Neural crest cell (in vitro differentiated cells): ENCODE data around the gene CAGE1. TPM values are rescaled to one million over a fixed set of nuclear protein-coding genes. Genes with fewer than 3 reads are reported as not detected.

Experiments
- DNase-seq: peaks from one replicate; pipeline ENCODE4 v3.0.0; 2021; ENCODE audit warnings: low read depth, mixed read lengths, low spot score
- H3K27ac Mint-ChIP-seq: one replicate; pipeline ENCODE4 v1.8.0; 2021; ENCODE audit warnings: mild to moderate bottlenecking, mixed read lengths; ENCODE audit not compliant: unreplicated experiment
- H3K27me3 Mint-ChIP-seq: 2 replicates; pipeline ENCODE4 v1.8.0; 2021; ENCODE audit warnings: low read depth, mild to moderate bottlenecking, mixed read lengths
- H3K36me3 Mint-ChIP-seq: 2 replicates; pipeline ENCODE4 v1.8.0; 2021; ENCODE audit warnings: low read depth, mild to moderate bottlenecking, mixed read lengths
- H3K4me1 Mint-ChIP-seq: 2 replicates; pipeline ENCODE4 v1.8.0; 2021; ENCODE audit warnings: mixed read lengths
- H3K4me3 Mint-ChIP-seq: one replicate; pipeline ENCODE4 v1.8.0; 2021; ENCODE audit warnings: mild to moderate bottlenecking, mixed read lengths
- H3K9me3 Mint-ChIP-seq: 2 replicates; pipeline ENCODE4 v1.8.0; 2021; ENCODE audit warnings: mixed read lengths
- CTCF ChIP-seq: fragments of 200-600 bp; sonication (generic); conservative IDR thresholded peaks from 2 replicates; pipeline ENCODE4 v1.5.0; 2021; ENCODE audit warnings: antibody characterized with exemption, mild to moderate bottlenecking
- total RNA-seq: library from RNA; stranded (reverse); gene quantifications from 2 replicates; pipeline ENCODE4 v1.2.1, GENCODE V29; 2021

Gene CAGE1
- total RNA-seq, 1 donor from 2014 or later = 0.16 TPM

GRCh38 chr6:7312616-7313504 is 76.7 kb downstream of the CAGE1 start, which contains the start of gene SSR1:
Gene SSR1 (minus strand): TSS chr6:7313199. CDS start chr6:7313120, 79 bp downstream.
- Mint-ChIP-seq H3K27ac (peak within 1 kb of the TSS; percentile 99), H3K27me3 (no peaks in the 10 kb centered on the region), H3K4me1 (peaks cover 16% of the 10 kb centered on the region), H3K4me3 (peak within 1 kb of the TSS; percentile 91), H3K36me3 (peaks cover 7% of the 10 kb centered on the region), H3K9me3 (no peaks in the 10 kb centered on the region)
- no peak for TF ChIP-seq CTCF
- peak; percentile 94 for DNase-seq

DNA sequence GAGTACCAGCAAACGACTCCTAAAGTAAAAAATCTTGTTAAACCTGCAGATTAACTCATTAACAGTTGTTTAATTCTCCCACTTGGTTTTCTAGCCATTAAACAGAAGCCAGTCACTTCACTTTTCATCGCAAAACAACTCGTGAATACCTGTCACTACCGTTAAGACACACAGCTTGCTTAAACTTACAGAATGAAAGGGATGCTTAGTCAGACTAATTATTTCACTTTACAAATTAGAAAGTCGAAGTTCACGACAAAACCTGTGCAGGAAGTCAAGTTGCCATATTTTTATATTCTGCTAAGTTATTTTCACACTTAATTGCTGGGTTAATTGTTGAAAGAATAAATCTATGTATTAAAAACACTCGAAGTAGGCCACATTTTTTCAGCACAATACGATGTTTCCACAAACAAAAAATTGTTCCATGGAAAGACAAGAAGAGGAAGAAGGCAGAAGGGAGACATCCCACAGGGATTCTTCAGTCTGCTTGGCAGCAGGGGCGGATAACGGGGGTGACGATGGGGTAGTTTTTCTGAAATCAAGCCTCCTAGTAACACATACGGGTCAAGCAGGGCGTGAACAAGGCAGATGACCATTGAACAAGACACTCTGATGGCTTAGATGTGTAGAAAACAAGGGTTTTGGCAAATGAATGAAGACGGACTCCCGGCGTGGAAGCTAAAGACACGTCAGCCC is 77.5 kb downstream of the CAGE1 start:
- Mint-ChIP-seq H3K9me3 (no peaks in the 10 kb centered on the region), H3K27ac (peak overlapping the region; percentile 99), H3K36me3 (peaks cover 10% of the 10 kb centered on the region), H3K27me3 (no peaks in the 10 kb centered on the region), H3K4me1 (peaks cover 16% of the 10 kb centered on the region), H3K4me3 (peak overlapping the region; percentile 91)
- no peak for TF ChIP-seq CTCF
- no peak for DNase-seq

GRCh38 chr6:7311176-7311575 is 78.4 kb downstream of the CAGE1 start:
- H3K27ac Mint-ChIP-seq = no peak overlapping the region
- H3K27me3 Mint-ChIP-seq = no peaks in the 10 kb centered on the region
- peaks cover 12% of the 10 kb centered on the region for H3K36me3 Mint-ChIP-seq
- TF ChIP-seq CTCF = no peak
- no peak for DNase-seq
- H3K4me3 Mint-ChIP-seq = peak overlapping the region; percentile 91
- H3K9me3 Mint-ChIP-seq = no peaks in the 10 kb centered on the region
- peaks cover 16% of the 10 kb centered on the region for H3K4me1 Mint-ChIP-seq

DNA sequence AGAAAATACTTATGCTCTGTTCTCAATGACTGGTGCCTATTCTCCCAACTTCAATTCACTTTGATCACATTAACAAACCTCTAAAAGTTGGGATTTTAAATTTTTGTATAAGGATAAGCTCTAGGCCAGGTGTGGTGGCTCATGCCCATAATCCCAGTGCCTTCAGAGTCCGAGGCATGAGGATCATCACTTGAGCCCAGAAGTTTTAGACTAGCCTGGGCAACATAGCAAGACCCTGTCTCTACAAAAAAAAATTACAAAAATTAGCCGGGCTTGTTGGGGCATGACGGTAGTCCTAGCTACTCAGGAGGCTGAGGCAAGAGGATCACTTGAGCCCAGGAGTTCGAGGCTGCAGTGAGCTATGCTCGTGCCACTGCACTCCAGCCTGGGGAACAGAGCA is 80.5 kb downstream of the CAGE1 start:
- no peak overlapping the region for H3K4me3 Mint-ChIP-seq
- H3K27ac Mint-ChIP-seq = no peak overlapping the region
- H3K36me3 Mint-ChIP-seq = peaks cover 16% of the 10 kb centered on the region
- peaks cover 16% of the 10 kb centered on the region for H3K4me1 Mint-ChIP-seq
- TF ChIP-seq CTCF = no peak
- H3K9me3 Mint-ChIP-seq = no peaks in the 10 kb centered on the region
- no peaks in the 10 kb centered on the region for H3K27me3 Mint-ChIP-seq
- no peak for DNase-seq

- H3K4me3 Mint-ChIP-seq = no peak overlapping the region
- DNase-seq = no peak
- H3K27ac Mint-ChIP-seq = no peak overlapping the region
- peaks cover 16% of the 10 kb centered on the region for H3K4me1 Mint-ChIP-seq
- no peaks in the 10 kb centered on the region for H3K9me3 Mint-ChIP-seq
- peaks cover 16% of the 10 kb centered on the region for H3K36me3 Mint-ChIP-seq
- H3K27me3 Mint-ChIP-seq = no peaks in the 10 kb centered on the region
- no peak for TF ChIP-seq CTCF
Measured at GRCh38 chr6:7307533-7307932, 82.0 kb downstream of the CAGE1 start.
